ENCODE measurements around the gene SV2B. TPM values are rescaled to one million over a fixed set of nuclear protein-coding genes. Genes with fewer than 3 reads are reported as not detected.

The SV2B gene
- total RNA-seq, 4 donors from 2014 or later: 0.23 to 2.2 (median 0.62) TPM

DNA sequence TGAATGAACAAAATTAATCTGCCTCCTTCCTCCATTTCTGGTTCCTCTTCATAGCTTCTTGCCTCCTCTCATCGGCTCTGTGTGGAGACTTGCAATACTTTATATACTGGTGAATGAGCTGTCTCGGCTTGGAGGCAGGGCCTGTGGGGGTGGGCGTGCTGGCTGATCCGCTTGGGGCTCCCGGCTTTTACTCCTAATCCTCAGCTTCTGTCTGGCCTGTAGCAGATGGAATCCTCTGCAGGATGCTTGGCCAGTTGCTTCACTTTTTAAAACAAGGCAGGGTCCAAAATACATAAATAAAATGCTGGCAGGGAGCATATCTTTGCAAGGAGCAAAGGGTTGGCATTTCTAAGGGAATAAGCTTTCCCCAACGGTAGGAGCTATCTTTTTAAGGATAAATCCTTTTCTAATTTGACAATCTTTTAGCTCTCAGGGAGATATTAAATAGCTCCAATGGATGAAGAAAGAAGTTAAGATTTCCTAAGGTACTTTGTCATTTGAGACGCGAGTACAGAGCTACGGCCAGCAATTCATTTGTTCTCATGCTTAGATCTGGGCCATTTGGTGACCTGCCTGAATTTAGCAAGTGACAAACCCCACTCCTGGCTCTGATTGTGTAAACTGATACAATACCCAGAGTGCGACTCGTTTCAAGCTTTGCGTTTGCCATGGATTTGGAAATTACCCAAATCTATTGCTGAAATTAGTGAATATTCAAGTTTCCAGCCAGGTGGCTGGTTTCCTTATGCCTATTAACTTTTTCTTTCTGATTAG, 18.9 kb downstream of the SV2B start:
- H3K4me1 ChIP-seq: peaks cover 14% of the 10 kb centered on the region
- H3K36me3 ChIP-seq: no peaks in the 10 kb centered on the region
- 56% methylated on average over 12 of the region's 12 CpGs for WGBS
- no peaks in the 10 kb centered on the region for H3K27me3 ChIP-seq
- TF ChIP-seq EP300 (IDR thresholded peaks at IDR 0.05) (no peak), POLR2A (IDR thresholded peaks at IDR 0.05) (no peak), POLR2AphosphoS5 (IDR thresholded peaks at IDR 0.05) (no peak)
- TF ChIP-seq, protein P1, sequence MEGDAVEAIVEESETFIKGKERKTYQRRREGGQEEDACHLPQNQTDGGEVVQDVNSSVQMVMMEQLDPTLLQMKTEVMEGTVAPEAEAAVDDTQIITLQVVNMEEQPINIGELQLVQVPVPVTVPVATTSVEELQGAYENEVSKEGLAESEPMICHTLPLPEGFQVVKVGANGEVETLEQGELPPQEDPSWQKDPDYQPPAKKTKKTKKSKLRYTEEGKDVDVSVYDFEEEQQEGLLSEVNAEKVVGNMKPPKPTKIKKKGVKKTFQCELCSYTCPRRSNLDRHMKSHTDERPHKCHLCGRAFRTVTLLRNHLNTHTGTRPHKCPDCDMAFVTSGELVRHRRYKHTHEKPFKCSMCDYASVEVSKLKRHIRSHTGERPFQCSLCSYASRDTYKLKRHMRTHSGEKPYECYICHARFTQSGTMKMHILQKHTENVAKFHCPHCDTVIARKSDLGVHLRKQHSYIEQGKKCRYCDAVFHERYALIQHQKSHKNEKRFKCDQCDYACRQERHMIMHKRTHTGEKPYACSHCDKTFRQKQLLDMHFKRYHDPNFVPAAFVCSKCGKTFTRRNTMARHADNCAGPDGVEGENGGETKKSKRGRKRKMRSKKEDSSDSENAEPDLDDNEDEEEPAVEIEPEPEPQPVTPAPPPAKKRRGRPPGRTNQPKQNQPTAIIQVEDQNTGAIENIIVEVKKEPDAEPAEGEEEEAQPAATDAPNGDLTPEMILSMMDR (IDR thresholded peaks at IDR 0.05): no peak
- H3K9me3 ChIP-seq: no peaks in the 10 kb centered on the region
- H3K4me3 ChIP-seq: no peak overlapping the region
- no peak for DNase-seq (ENCODE audit: low spot score in 2 of 2)
- H3K27ac ChIP-seq: no peak overlapping the region

DNA sequence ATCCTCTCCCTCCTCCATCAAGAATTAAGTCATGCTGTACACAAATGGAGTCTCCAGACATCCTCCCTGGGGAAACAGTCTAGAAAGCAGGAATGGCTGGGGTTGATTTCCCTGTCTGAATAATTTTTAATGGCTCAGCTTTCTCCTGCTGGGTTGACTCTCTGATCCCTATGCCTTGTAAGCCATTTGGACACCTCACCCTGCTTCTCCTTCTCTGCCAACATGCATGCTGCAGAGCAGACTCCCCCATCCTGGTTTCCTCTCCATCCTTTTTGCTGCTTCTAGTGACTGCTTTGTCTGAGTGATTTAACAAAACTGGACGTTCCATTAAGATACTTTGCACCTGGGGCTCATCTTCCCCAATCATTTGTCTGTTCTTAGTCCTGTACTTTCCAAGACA, 22.2 kb downstream of the SV2B start:
- H3K27me3 ChIP-seq: peaks cover 4% of the 10 kb centered on the region
- H3K4me3 ChIP-seq: no peak overlapping the region
- no peak for TF ChIP-seq POLR2A (IDR thresholded peaks at IDR 0.05)
- no peak for TF ChIP-seq EP300 (IDR thresholded peaks at IDR 0.05)
- no peak for TF ChIP-seq POLR2AphosphoS5 (IDR thresholded peaks at IDR 0.05)
- TF ChIP-seq, protein P1 (IDR thresholded peaks at IDR 0.05): no peak
- no peaks in the 10 kb centered on the region for H3K9me3 ChIP-seq
- WGBS: 70% methylated on average over 1 of the region's 1 CpG
- H3K36me3 ChIP-seq: no peaks in the 10 kb centered on the region
- DNase-seq (ENCODE audit: low spot score in 2 of 2): no peak
- no peak overlapping the region for H3K27ac ChIP-seq
- H3K4me1 ChIP-seq: no peaks in the 10 kb centered on the region

DNA sequence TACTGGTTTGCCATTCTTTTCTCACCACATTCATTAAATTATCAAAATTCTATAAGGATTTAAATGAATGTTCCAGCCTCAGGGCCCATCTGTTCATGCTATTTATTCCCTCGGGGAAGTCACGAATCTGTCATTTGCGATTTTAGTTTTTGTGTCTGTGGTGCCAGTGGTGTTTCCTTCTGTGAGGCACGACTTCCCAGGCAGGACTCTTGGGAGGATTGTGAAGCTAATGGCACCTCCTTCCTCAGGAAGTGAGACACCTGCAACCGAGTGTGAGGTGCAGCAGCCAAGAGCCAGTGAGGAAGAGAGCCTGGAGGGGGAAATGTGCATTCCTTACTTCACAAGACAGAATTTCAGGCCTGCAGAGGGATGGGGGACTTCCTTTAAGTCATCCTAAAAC, 24.1 kb downstream of the SV2B start:
- Histone ChIP-seq H3K4me1 (no peaks in the 10 kb centered on the region), H3K36me3 (no peaks in the 10 kb centered on the region), H3K27me3 (peaks cover 4% of the 10 kb centered on the region), H3K9me3 (no peaks in the 10 kb centered on the region), H3K4me3 (no peak overlapping the region), H3K27ac (no peak overlapping the region)
- TF ChIP-seq, protein P1 (IDR thresholded peaks at IDR 0.05): no peak
- TF ChIP-seq POLR2AphosphoS5 (IDR thresholded peaks at IDR 0.05): no peak
- TF ChIP-seq POLR2A (IDR thresholded peaks at IDR 0.05): no peak
- no peak for TF ChIP-seq EP300 (IDR thresholded peaks at IDR 0.05)
- DNase-seq (ENCODE audit: low spot score in 2 of 2): no peak
- WGBS: 41% methylated on average over 5 of the region's 5 CpGs

DNA sequence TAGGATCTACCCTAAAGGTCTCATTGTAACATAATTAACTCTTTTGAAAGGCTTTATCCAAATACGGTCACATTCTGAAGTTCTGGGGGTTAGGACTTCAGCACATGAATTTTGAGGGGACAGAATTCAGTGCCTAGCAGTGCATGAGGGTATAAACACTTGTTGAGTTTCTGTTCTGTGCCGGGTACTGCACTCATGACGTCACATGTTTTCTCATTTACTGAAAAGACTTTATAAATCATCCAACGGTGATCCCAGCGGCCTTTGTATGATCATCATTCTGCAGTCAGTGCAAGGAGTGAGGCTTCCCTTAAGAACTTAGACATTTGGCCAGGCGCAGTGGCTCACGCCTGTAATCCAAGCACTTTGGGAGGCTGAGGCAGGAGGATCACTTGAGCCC, 25.1 kb downstream of the SV2B start:
- H3K4me1 ChIP-seq: no peaks in the 10 kb centered on the region
- H3K9me3 ChIP-seq: no peaks in the 10 kb centered on the region
- no peaks in the 10 kb centered on the region for H3K36me3 ChIP-seq
- no peak for DNase-seq (ENCODE audit: low spot score in 2 of 2)
- H3K4me3 ChIP-seq: no peak overlapping the region
- 91% methylated on average over 7 of the region's 7 CpGs for WGBS
- peaks cover 9% of the 10 kb centered on the region for H3K27me3 ChIP-seq
- no peak for TF ChIP-seq EP300 (IDR thresholded peaks at IDR 0.05)
- TF ChIP-seq POLR2AphosphoS5 (IDR thresholded peaks at IDR 0.05): no peak
- TF ChIP-seq POLR2A (IDR thresholded peaks at IDR 0.05): no peak
- TF ChIP-seq, protein P1 (IDR thresholded peaks at IDR 0.05): no peak
- no peak overlapping the region for H3K27ac ChIP-seq

DNA sequence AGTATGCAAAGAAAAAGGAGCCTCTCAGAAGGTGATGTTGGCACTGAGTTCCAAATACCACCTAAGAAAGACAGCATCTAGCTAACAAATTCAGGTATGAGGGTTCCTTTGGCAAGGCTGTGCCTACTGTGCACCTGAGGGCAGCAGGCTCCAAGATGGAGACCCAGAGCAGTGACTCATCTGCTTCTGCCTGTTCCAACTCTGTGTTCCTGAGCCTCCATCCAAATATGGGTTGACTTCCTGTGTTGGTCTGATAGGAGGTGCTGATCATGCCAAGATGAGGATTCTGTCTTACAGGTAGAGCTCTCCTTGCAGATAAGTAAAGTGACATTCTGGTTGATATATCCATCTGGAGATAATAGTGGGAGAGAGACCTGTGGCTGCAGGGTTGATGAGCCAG, 26.0 kb downstream of the SV2B start:
- DNase-seq (ENCODE audit: low spot score in 2 of 2): no peak
- Histone ChIP-seq H3K27ac (no peak overlapping the region), H3K9me3 (no peaks in the 10 kb centered on the region), H3K4me3 (no peak overlapping the region), H3K36me3 (no peaks in the 10 kb centered on the region), H3K4me1 (no peaks in the 10 kb centered on the region), H3K27me3 (peaks cover 9% of the 10 kb centered on the region)
- TF ChIP-seq EP300 (IDR thresholded peaks at IDR 0.05) (no peak), POLR2AphosphoS5 (IDR thresholded peaks at IDR 0.05) (no peak), POLR2A (IDR thresholded peaks at IDR 0.05) (no peak)
